ENCODE results near the gene ZDHHC6.
A peak's percentile ranks its signal among the peaks of the same experiment; 100 is the strongest.

Gene ZDHHC6

GRCh38 chr10:112433136-112433535 is 13.6 kb downstream of the ZDHHC6 start:
- Histone ChIP-seq H4K12ac (ENCODE audit: low read depth, low read length) (no peak overlapping the region), H3K4me3 (ENCODE audit: low read depth, low read length) (no peak overlapping the region), H3K23ac (ENCODE audit: low read length) (no peak overlapping the region), H3K9ac (ENCODE audit: low read length) (no peak overlapping the region), H3K14ac (ENCODE audit: low read length) (no peak overlapping the region), H3K4ac (ENCODE audit: low read depth, low read length) (no peak overlapping the region), H3K18ac (ENCODE audit: low read length) (no peak overlapping the region), H3K36me3 (ENCODE audit: control insufficient read depth in 1 of 2, insufficient read depth in 2 of 2, low read length in 2 of 2) (peaks cover 1 to 23% of the 10 kb centered on the region in 2 experiments), H3K27me3 (ENCODE audit: insufficient read depth, low read length) (no peaks in the 10 kb centered on the region), H3K4me2 (ENCODE audit: low read length) (no peak overlapping the region), H2AFZ (ENCODE audit: insufficient read depth, low read length, poor library complexity) (no peak overlapping the region), H3K79me2 (ENCODE audit: control insufficient read depth, insufficient read depth, low read length, poor library complexity) (no peaks in the 10 kb centered on the region), H2BK5ac (ENCODE audit: low read depth, low read length, poor library complexity) (no peak overlapping the region), H4K8ac (ENCODE audit: low read depth, low read length) (no peak overlapping the region), H3K4me1 (ENCODE audit: control insufficient read depth in 1 of 2, insufficient read depth in 2 of 2, low read length in 2 of 2) (no peaks in the 10 kb centered on the region), H4K91ac (ENCODE audit: low read depth, low read length) (no peak overlapping the region), H2BK120ac (ENCODE audit: insufficient read depth, low read length, poor library complexity) (no peak overlapping the region), H3K79me1 (ENCODE audit: low read length) (no peaks in the 10 kb centered on the region), H2AK5ac (ENCODE audit: low read length) (no peak overlapping the region), H3K9me3 (ENCODE audit: insufficient read depth, low read depth, low read length) (no peaks in the 10 kb centered on the region), H3K27ac (ENCODE audit: low read depth, low read length) (no peak overlapping the region), H2BK12ac (ENCODE audit: low read length) (no peak overlapping the region)
- no peak for DNase-seq
- no CpG with 5 or more reads among the region's 2 CpGs for WGBS (ENCODE audit: extremely low coverage, insufficient coverage, insufficient read length)

GRCh38 chr10:112429654-112430230 is 17.0 kb downstream of the ZDHHC6 start:
- H3K79me2 ChIP-seq (ENCODE audit: control insufficient read depth, insufficient read depth, low read length, poor library complexity): no peaks in the 10 kb centered on the region
- H4K91ac ChIP-seq (ENCODE audit: low read depth, low read length): no peak overlapping the region
- H3K4me2 ChIP-seq (ENCODE audit: low read length): no peak overlapping the region
- no peak overlapping the region for H4K8ac ChIP-seq (ENCODE audit: low read depth, low read length)
- H3K23ac ChIP-seq (ENCODE audit: low read length): no peak overlapping the region
- no peak overlapping the region for H3K4ac ChIP-seq (ENCODE audit: low read depth, low read length)
- WGBS (ENCODE audit: extremely low coverage, insufficient coverage, insufficient read length): no CpG with 5 or more reads among the region's 15 CpGs
- no peak for DNase-seq
- H3K18ac ChIP-seq (ENCODE audit: low read length): no peak overlapping the region
- no peaks in the 10 kb centered on the region for H3K79me1 ChIP-seq (ENCODE audit: low read length)
- no peak overlapping the region for H2BK12ac ChIP-seq (ENCODE audit: low read length)
- no peak overlapping the region for H2BK5ac ChIP-seq (ENCODE audit: low read depth, low read length, poor library complexity)
- no peak overlapping the region for H2AK5ac ChIP-seq (ENCODE audit: low read length)
- no peak overlapping the region for H3K4me3 ChIP-seq (ENCODE audit: low read depth, low read length)
- H3K36me3 ChIP-seq (ENCODE audit: control insufficient read depth in 1 of 2, insufficient read depth in 2 of 2, low read length in 2 of 2): peaks cover 0 to 18% of the 10 kb centered on the region in 2 experiments
- H3K27ac ChIP-seq (ENCODE audit: low read depth, low read length): no peak overlapping the region
- H3K4me1 ChIP-seq (ENCODE audit: control insufficient read depth in 1 of 2, insufficient read depth in 2 of 2, low read length in 2 of 2): no peaks in the 10 kb centered on the region
- H3K14ac ChIP-seq (ENCODE audit: low read length): no peak overlapping the region
- H2BK120ac ChIP-seq (ENCODE audit: insufficient read depth, low read length, poor library complexity): no peak overlapping the region
- H3K9ac ChIP-seq (ENCODE audit: low read length): no peak overlapping the region
- no peaks in the 10 kb centered on the region for H3K9me3 ChIP-seq (ENCODE audit: insufficient read depth, low read depth, low read length)
- H4K12ac ChIP-seq (ENCODE audit: low read depth, low read length): no peak overlapping the region
- no peak overlapping the region for H2AFZ ChIP-seq (ENCODE audit: insufficient read depth, low read length, poor library complexity)
- H3K27me3 ChIP-seq (ENCODE audit: insufficient read depth, low read length): no peaks in the 10 kb centered on the region

GRCh38 chr10:112429147-112429546 is 17.6 kb downstream of the ZDHHC6 start:
- Histone ChIP-seq H3K36me3 (ENCODE audit: control insufficient read depth in 1 of 2, insufficient read depth in 2 of 2, low read length in 2 of 2) (peaks cover 0 to 17% of the 10 kb centered on the region in 2 experiments), H3K14ac (ENCODE audit: low read length) (no peak overlapping the region), H3K4ac (ENCODE audit: low read depth, low read length) (no peak overlapping the region), H3K9me3 (ENCODE audit: insufficient read depth, low read depth, low read length) (no peaks in the 10 kb centered on the region), H2AFZ (ENCODE audit: insufficient read depth, low read length, poor library complexity) (no peak overlapping the region), H3K27me3 (ENCODE audit: insufficient read depth, low read length) (no peaks in the 10 kb centered on the region), H3K4me3 (ENCODE audit: low read depth, low read length) (no peak overlapping the region), H3K79me1 (ENCODE audit: low read length) (no peaks in the 10 kb centered on the region), H3K4me2 (ENCODE audit: low read length) (no peak overlapping the region), H3K4me1 (ENCODE audit: control insufficient read depth in 1 of 2, insufficient read depth in 2 of 2, low read length in 2 of 2) (no peaks in the 10 kb centered on the region), H4K12ac (ENCODE audit: low read depth, low read length) (no peak overlapping the region), H2BK120ac (ENCODE audit: insufficient read depth, low read length, poor library complexity) (no peak overlapping the region), H3K9ac (ENCODE audit: low read length) (no peak overlapping the region), H3K79me2 (ENCODE audit: control insufficient read depth, insufficient read depth, low read length, poor library complexity) (no peaks in the 10 kb centered on the region), H2AK5ac (ENCODE audit: low read length) (no peak overlapping the region), H4K8ac (ENCODE audit: low read depth, low read length) (no peak overlapping the region), H2BK12ac (ENCODE audit: low read length) (no peak overlapping the region), H3K23ac (ENCODE audit: low read length) (no peak overlapping the region), H3K27ac (ENCODE audit: low read depth, low read length) (no peak overlapping the region), H4K91ac (ENCODE audit: low read depth, low read length) (no peak overlapping the region), H3K18ac (ENCODE audit: low read length) (no peak overlapping the region), H2BK5ac (ENCODE audit: low read depth, low read length, poor library complexity) (no peak overlapping the region)
- WGBS (ENCODE audit: extremely low coverage, insufficient coverage, insufficient read length): 100% methylated on average over 2 of the region's 3 CpGs
- peak; percentile 32 to 70 for DNase-seq

GRCh38 chr10:112426111-112426510 is 20.6 kb downstream of the ZDHHC6 start:
- Histone ChIP-seq H2AK5ac (ENCODE audit: low read length) (no peak overlapping the region), H3K4ac (ENCODE audit: low read depth, low read length) (no peak overlapping the region), H3K9me3 (ENCODE audit: insufficient read depth, low read depth, low read length) (no peaks in the 10 kb centered on the region), H3K79me1 (ENCODE audit: low read length) (no peaks in the 10 kb centered on the region), H2AFZ (ENCODE audit: insufficient read depth, low read length, poor library complexity) (no peak overlapping the region), H3K27me3 (ENCODE audit: insufficient read depth, low read length) (no peaks in the 10 kb centered on the region), H3K23ac (ENCODE audit: low read length) (no peak overlapping the region), H3K18ac (ENCODE audit: low read length) (no peak overlapping the region), H3K36me3 (ENCODE audit: control insufficient read depth in 1 of 2, insufficient read depth in 2 of 2, low read length in 2 of 2) (peaks cover 0 to 9% of the 10 kb centered on the region in 2 experiments), H3K79me2 (ENCODE audit: control insufficient read depth, insufficient read depth, low read length, poor library complexity) (no peaks in the 10 kb centered on the region), H3K4me3 (ENCODE audit: low read depth, low read length) (no peak overlapping the region), H3K9ac (ENCODE audit: low read length) (no peak overlapping the region), H2BK12ac (ENCODE audit: low read length) (no peak overlapping the region), H3K4me1 (ENCODE audit: control insufficient read depth in 1 of 2, insufficient read depth in 2 of 2, low read length in 2 of 2) (no peaks in the 10 kb centered on the region), H2BK120ac (ENCODE audit: insufficient read depth, low read length, poor library complexity) (no peak overlapping the region), H2BK5ac (ENCODE audit: low read depth, low read length, poor library complexity) (no peak overlapping the region), H4K91ac (ENCODE audit: low read depth, low read length) (no peak overlapping the region), H4K8ac (ENCODE audit: low read depth, low read length) (no peak overlapping the region), H4K12ac (ENCODE audit: low read depth, low read length) (no peak overlapping the region), H3K27ac (ENCODE audit: low read depth, low read length) (no peak overlapping the region), H3K14ac (ENCODE audit: low read length) (no peak overlapping the region), H3K4me2 (ENCODE audit: low read length) (no peak overlapping the region)
- DNase-seq: no peak
- no CpG with 5 or more reads among the region's 2 CpGs for WGBS (ENCODE audit: extremely low coverage, insufficient coverage, insufficient read length)

All from trophoblast cell (in vitro differentiated cells and primary cell).